ENCODE data around the gene RAB11FIP2.
A peak's percentile ranks its signal among the peaks of the same experiment; 100 is the strongest.
"Not testable (repeated sequence)": the region's sequence is repeated elsewhere in the genome, so short reads cannot be mapped to it uniquely, and the experiment has no call there.

The RAB11FIP2 gene, protein sequence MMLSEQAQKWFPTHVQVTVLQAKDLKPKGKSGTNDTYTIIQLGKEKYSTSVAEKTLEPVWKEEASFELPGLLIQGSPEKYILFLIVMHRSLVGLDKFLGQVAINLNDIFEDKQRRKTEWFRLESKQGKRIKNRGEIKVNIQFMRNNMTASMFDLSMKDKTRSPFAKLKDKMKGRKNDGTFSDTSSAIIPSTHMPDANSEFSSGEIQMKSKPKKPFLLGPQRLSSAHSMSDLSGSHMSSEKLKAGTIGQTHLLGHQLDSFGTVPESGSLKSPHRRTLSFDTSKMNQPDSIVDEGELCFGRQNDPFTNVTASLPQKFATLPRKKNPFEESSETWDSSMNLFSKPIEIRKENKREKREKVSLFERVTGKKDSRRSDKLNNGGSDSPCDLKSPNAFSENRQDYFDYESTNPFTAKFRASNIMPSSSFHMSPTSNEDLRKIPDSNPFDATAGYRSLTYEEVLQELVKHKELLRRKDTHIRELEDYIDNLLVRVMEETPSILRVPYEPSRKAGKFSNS

DNA sequence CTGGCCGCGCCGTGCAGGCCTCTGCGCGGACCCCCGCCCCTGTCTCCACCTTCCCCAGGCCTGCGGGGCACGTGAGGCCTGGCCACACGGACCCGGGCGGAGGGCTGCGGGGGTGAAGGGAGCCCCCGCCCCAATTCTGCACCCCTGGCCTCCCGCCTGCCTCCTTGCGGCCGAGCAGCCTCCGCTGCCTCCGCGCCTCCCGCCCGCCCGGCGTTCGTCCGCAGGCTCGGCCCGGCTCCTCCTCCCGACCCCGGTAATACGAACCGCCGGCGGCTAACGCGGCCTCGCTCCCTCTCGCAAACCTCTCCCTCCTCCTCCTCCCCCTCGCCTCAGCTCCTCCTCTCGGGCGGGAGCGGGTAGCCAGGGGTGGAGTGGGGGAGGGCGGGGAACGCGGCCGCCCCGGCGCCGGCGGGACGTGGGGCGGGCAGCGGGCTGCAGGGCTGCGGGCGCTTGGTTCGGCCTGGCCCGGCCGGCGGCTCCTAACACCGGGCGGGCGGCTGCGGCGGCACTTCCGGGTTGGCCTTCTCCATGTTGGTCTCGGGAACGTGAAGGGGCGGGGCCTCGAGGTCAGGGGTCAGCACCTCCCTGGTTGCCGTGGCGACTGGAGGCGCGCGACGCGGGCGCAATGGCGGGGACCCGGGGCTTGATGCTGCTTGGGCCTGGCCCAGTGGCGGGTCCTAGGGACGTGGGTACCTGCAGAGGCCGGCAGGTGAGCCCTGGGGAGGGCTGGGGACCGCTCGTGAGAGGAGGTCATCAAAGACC, at the start of gene RAB11FIP2:
RAB11FIP2 (minus strand) TSS at position 547 of the 762 bp plus-strand sequence. CDS start 778 bp downstream, outside the sequence.
- DNase-seq (ENCODE audit: insufficient read length, low spot score) (peak; percentile 68), FAIRE-seq (no peak)

DNA sequence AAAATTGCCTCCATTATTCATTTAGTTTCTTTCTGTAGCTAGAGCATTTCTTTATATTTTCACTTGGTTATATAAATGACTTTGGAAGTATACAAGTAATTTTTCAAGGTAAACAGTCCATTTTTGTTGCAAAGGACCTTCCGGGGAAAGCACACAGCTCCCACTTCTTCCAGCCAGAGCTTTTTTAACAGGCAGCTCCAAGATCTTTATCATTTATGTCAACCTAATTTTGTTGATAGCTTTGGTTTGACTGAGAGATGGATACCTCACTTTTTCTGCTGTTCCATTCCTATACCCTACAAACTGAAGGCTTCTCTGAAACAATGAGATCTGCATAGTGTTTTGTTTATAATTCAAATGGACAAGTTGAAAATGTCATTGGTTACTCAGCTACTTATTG, 49.3 kb upstream of the RAB11FIP2 start:
- DNase-seq (ENCODE audit: insufficient read length, low spot score): no peak
- no peak for FAIRE-seq

DNA sequence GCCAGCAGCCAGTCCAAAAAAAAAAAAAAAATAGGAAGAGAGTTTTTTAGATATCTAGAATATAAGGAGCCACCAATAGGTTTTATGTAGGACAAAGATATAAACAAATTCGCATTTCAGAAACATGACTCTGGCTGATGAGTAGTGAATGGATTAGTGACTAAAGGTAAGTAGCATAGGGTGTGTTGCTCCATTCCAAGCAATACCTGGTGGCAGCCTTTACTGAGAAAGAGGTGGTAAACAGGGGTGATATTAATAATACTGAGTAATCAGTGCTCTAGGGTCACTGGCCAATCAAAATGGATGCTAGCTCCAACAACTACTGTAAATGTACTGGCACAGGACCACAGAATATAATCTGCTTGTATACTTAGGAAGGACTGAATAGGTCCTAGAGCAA, 45.5 kb upstream of the RAB11FIP2 start:
- FAIRE-seq (no peak), DNase-seq (ENCODE audit: insufficient read length, low spot score) (no peak)

DNA sequence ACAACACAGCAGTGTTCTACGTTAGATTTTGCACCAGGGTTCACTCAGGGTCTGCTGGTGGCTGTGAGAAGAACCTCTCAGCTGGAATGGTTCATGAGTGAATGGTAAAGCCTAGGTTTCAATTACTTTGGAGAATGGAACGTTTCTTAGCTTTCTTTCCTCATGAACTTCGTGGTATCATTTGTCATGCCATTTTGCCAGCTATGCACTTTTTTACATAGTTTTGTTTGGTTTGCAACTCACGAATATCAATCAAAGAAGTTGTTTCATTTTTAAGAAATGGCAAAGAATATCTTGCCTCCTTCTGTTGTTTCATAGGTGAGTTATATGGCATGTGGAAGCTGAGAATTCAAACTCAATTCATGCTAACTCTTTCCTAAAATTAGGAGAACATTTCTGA, 34.1 kb upstream of the RAB11FIP2 start:
- no peak for FAIRE-seq
- DNase-seq (ENCODE audit: insufficient read length, low spot score): no peak

DNA sequence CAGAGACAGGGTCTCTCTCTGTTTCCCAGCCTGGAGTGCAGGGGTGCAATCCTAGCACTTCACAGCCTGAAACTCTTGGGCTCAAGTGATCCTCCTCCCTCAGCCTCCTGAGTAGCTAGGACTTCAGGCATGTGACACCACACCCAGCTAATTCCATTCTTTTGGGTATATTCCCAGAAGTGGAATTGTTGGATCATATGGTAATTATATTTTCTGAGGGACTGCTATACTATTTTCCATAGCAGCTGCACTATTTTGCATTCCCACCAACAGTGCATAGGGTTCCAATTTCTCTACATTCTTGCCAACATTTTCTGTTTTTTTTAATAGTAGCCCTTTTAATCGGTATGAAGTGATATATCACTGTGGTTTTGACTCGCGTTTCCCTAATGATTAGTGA, 30.0 kb upstream of the RAB11FIP2 start:
- no peak for DNase-seq (ENCODE audit: insufficient read length, low spot score)
- FAIRE-seq: no peak

DNA sequence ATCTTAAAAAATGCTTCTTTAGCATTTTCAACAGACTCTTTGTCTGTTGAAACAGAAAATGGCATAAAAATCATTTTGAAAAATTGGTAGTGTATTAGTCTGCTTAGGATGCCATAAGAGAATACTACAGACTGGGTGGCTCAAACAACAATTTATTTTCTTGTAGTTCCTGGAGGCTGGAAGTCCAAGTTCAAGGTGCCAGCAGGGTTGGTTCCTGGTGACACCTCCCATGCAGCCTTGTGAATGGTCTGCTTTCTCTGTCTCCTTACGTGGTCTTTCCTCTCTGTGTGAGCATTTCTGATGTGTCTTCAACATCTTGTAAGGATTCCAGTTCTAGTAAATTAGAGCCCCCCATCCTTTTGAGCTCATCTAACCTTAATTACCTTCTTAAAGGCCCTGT, 26.1 kb upstream of the RAB11FIP2 start:
- no peak for DNase-seq (ENCODE audit: insufficient read length, low spot score)

DNA sequence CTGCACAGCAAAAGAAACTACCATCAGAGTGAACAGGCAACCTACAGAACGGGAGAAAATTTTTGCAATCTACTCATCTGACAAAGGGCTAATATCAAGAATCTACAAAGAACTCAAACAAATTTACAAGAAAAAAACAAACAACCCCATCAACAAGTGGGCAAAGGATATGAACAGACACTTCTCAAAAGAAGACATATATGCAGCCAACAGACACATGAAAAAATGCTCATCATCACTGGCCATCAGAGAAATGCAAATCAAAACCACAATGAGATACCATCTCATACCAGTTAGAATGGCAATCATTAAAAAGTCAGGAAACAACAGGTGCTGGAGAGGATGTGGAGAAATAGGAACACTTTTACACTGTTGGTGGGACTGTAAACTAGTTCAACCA, 20.6 kb upstream of the RAB11FIP2 start:
- DNase-seq (ENCODE audit: insufficient read length, low spot score); FAIRE-seq: not testable (repeated sequence)

More for the DNA sequence above, 26.1 kb upstream of the RAB11FIP2 start:
- no peak for FAIRE-seq

DNA sequence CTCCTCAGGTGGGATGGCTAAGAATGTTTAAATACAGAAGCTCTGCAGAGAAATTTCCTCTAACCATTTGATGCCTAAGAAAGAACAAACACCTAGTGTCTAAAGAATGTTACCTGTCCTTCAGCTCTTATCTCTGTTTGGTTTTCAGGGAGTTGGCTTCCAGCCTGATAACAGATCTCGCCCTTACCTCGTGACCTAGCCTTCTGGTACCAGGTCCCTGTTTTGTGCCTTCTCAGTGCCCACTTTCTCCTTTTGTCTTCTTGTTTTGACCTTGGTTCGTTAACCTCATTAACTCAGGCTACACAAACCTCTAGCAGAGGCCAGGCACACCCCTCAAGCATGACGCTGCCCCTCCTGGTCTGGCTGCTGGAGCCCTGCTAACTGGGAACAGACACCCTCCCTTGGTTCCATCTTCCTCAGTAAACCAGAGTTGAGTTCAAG, 16.1 kb upstream of the RAB11FIP2 start:
- no peak for DNase-seq (ENCODE audit: insufficient read length, low spot score)

DNA sequence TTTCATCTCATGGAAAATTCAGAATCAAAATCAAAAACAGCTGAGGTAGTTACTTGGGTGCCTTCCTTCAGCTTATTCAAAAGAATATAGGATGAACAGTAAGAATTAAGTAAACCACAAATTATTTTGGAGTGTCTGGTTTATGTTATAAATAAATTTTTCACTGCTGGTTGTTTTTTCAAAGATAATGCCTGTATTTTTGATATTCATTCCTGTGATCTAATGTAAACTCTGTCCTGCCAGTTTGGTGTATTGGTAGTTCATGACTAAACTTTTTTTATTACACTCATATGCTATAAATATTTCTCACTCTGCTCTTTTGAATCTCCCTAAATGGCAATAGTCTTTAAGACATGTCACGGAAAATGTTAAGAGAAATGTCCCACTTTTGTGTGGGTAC, 11.6 kb upstream of the RAB11FIP2 start:
- no peak for FAIRE-seq
- DNase-seq (ENCODE audit: insufficient read length, low spot score): no peak

More for the DNA sequence above, 16.1 kb upstream of the RAB11FIP2 start:
- FAIRE-seq: no peak

DNA sequence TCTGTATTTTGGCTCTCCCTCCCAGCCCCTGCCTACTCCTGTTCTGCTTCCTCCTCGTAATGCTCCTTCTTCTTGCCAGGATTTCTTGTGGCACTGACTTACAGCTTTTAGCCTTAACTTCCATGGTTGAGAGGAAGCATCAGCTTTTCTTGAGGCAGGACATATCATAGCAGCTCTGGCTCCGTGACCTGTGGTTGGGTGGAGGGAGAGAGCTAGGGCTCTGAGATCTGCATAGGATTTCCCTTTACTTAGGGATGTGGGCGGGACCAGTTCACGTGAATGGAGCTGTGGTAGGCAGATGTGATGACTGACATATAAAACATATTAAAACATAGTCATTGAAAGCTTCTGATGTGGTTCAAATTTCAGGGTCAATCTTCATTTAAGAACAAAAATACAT, 10.6 kb upstream of the RAB11FIP2 start:
- no peak for DNase-seq (ENCODE audit: insufficient read length, low spot score)
- no peak for FAIRE-seq

DNA sequence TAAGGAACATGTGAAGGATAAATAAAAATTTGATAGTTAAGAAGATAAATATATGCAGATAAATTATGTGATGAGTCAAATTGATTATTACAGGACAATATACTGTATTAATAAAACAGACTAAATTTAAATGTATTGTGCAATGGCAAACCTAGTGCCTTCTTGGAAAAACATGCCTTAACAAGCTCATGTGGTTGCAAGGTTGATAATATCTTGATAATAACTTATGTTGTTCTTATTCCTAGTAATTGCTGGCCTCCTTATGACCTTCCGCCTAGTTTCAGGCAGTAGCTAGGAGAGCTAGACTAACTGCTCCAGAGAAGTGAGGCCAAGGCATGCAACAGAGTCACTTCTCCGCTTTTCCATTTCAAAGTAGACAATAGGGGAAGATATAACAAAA, 7.6 kb upstream of the RAB11FIP2 start:
- DNase-seq (ENCODE audit: insufficient read length, low spot score) (no peak), FAIRE-seq (no peak)

DNA sequence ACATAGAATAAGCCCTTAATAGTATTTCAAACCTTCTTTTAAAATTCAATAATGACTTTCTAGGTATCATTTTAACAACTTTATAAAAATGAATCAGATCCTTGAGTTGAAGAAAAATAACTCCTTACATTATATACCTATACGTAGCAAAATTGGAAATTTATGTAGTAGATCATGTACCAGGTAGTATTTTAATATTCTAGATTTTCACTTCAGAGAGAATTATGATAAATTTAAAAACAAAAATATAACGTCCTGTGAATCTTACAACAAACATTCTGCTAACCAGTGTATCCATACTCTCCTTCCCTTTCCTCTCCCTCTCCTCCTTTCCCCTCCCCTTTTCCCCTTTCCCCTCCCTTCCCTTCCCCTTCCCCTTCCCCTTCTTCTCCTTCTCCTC, 6.1 kb upstream of the RAB11FIP2 start:
- FAIRE-seq (no peak), DNase-seq (ENCODE audit: insufficient read length, low spot score) (no peak)

DNA sequence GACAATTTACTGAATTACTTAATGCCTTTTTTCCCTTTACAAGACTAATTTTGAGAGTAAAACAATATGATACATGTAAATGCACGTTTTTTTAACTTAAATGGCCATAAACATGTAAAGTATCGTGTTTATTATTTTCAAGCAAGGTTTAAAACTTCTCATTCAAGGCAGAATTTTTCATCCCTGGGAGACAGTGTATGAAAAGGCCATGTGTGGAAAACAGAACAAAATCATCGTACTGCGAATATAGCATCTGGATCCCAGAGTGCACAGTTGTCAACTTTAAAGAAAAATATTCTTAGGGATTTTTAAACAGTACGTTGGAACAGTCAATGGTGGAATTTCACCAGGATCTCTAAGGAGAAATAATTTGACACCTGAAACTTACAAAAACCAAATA, 1.1 kb upstream of the RAB11FIP2 start:
- FAIRE-seq (no peak), DNase-seq (ENCODE audit: insufficient read length, low spot score) (no peak)

DNA sequence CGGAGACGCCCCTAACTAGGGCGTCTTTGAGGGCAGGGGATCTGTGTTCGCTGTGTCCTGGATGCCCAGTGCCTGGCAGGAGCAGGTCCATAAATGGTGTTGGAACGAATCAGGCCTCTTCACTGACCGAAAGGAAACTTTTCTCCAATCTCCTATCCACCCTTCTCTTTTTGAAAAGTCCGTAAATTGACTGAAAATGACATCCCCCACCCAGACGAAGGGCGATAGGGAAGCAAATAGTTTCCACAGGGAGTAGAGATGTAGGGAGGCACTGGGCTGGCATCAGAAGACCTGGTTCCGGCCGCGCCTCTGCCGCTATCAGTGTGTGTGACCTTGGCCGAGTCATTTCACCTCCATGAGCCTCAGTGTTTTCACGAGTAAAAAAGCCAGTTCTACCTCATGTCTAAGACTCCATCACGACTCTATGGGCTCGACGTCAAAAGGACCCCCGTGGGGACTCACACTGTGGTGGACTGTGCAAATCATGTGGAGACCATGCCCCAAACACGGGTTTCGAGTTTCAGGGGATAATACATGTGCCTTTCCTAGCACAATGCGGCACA, 497 bp upstream of the RAB11FIP2 start:
- FAIRE-seq (no peak), DNase-seq (ENCODE audit: insufficient read length, low spot score) (no peak)

DNA sequence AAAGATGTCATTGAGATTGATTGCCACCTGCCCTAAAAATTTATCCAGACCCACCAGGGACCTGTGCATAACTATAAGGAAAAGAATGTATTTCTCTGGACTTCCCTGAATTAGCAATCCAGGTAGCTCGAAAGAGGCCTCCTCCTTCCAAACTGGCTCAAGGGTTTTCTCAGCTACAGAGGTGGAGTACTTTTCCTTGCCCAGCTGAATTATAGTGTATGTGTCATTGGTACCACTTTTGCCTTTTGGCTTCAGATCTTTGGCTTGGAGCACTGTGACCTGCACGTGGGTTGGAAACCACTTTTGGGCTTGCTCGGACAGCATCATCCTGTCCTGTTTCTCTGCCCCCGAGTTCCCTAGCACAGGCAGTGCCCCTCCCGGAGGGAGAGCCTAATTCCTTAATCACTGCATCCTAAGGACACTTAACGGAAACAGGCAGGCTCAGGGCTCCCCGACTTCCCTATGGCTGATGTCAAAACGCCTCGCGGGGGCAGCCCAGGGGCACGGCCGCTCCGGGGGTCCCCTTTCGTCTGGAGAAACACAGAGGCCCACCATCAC, 825 bp downstream of the RAB11FIP2 start:
- FAIRE-seq (peak; percentile 23), DNase-seq (ENCODE audit: insufficient read length, low spot score) (peak; percentile 7)

DNA sequence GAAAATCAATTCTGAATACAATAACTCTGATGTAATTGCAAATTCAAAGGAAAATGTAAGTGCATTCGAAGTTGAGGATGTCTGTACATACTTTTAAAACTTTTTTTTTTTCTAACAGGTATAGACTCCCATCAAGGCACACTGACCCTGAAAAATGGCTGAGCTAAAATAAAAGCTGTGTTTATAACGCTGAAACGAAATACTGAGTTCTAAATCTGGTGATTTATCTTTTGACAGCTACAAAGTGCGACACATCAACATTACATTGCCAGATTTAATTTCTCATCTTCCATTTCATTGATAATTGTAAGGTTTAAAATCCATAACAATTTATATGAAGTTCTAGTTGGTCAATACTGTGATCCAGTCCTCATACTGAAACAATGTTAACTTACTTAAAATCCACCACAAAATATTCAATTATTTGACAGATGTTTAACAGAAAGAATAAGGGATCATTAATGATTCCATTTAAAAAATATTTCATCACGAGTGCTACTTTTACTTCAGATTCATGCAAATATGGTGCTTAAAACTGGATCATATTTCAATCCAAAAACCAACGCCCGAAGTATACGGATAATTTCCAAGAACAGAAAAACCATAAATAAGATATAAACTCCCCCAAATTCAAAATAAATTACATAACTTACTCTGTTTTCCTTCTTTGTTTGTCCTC, 1.4 kb downstream of the RAB11FIP2 start:
- DNase-seq (ENCODE audit: insufficient read length, low spot score): no peak
- no peak for FAIRE-seq

DNA sequence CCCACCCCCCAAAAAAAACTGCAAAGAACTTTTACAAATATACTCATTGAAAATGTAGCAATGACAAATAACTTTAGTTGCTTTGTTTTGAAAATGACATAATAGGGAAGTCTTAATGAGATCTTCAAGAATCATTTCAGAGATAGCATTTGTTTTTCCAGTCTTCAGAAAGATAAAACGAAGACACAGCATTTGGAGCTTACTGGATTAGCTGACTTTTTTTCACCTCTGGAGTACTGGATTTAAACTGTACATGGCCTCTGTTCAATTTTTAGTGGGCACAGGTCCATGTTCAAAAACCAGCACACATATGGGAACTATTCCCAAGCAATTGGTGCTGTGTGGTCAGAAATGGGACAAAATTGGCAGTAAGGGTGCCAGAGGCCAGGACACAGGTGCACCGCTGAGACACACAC, 3.9 kb downstream of the RAB11FIP2 start:
- DNase-seq (ENCODE audit: insufficient read length, low spot score) (no peak), FAIRE-seq (no peak)

DNA sequence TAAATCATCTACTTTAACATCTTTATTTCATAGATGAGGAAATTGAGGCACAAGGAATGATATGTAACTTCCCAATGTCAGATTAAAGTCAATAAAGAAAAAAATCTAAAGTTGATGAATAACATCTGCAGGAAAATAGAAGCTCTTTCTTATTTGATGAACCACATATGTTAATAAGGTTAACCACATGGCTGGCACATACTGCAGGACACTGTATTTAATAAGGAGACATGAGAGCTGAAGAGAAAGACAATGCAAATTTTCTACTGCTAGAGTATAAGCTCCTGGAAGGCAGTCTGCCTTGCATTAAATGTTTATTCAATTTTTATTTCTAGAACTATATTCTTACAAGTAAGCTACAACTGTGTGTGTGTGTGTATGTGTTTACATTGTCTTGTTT, 4.4 kb downstream of the RAB11FIP2 start:
- no peak for DNase-seq (ENCODE audit: insufficient read length, low spot score)

DNA sequence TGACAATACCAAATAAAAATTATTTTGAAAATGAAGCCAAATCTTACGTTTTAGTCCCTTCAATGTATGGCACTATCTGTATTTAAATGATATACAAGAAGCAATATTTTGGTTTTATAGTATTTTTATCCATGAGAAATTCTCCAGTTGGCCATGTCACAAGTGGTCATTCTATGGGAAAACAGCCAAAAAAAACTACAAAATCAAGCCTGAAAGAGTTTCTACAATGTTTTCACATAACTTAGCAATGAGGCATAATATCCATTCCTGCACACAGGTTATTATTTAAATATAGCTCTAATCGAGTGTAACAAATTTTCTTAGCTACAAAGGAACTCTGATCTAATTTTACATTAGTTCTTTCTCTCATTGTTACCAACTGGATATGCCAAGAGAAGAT, 5.4 kb downstream of the RAB11FIP2 start:
- DNase-seq (ENCODE audit: insufficient read length, low spot score): no peak
- FAIRE-seq: no peak

More for the DNA sequence above, 4.4 kb downstream of the RAB11FIP2 start:
- FAIRE-seq: no peak

DNA sequence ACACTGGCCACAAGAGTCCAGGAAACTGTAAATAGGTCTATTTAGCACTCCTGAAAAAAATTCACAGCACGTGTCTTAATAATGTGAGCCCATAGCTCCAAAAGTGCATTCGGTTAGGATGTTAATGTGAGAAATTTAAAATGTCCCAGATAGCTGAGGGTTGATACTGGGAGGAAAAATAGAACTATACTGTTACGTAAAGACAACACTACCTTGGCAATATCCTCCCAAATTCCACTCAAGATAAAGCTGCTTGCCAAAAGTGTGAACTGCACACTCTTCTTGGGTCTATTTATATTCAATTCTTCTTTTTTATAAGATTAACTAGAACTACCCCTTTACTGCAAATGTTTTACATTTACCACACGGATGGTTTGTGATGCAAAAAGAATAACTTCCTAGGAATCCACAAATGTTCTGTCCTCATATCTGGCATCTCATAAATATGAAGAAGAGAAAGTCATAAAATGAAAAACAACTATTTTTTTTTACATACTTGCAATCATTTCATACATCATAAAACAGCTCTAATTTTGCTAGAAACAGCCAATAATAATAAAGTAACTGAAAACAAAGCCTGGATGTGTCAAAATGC, 10.4 kb downstream of the RAB11FIP2 start:
- no peak for DNase-seq (ENCODE audit: insufficient read length, low spot score)
- no peak for FAIRE-seq
